ENCODE data around the gene TIPARP.

Gene TIPARP, protein sequence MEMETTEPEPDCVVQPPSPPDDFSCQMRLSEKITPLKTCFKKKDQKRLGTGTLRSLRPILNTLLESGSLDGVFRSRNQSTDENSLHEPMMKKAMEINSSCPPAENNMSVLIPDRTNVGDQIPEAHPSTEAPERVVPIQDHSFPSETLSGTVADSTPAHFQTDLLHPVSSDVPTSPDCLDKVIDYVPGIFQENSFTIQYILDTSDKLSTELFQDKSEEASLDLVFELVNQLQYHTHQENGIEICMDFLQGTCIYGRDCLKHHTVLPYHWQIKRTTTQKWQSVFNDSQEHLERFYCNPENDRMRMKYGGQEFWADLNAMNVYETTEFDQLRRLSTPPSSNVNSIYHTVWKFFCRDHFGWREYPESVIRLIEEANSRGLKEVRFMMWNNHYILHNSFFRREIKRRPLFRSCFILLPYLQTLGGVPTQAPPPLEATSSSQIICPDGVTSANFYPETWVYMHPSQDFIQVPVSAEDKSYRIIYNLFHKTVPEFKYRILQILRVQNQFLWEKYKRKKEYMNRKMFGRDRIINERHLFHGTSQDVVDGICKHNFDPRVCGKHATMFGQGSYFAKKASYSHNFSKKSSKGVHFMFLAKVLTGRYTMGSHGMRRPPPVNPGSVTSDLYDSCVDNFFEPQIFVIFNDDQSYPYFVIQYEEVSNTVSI

DNA sequence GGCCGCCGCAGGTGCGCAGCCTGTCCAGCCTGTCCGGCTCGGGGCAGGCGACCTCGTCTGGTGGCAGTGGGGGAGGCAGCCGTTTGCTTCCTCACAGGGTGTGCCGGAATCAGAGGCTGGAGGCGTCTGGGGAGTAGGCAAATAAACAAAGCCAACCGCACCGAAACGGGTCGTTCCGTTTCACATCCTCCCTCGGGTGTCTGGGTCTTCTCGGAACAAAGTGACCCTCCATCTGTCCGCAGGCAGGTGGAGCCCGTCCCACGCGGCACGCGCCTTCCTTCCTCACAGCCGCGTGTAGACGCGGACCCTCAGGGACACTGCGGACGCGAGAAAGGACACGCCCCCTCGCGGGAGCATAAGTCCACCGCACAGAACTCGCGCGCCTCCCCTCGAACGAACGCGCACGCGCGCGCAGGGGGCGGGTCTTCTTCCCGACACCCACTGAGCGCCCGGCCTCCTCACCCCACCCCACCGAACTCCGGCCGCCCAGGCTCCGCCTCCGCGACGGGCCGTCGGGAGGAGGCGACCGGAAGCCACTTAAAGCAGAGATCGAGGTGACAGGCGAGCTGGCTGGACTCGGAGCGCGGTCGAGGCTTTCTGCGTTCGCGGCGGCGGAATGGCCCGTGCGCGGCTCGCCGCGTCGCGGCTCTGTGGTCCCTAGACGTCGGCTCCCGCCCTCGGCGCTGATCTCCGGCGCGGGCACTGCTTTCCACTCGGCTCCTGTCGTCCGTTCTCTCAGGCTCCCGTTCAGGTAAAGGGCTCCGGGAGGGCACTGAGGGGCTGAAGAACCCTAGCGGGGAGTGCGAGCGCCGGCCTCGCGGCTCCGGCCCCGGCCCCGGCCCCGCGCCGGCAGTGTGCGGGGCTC is at the start of gene TIPARP:
Gene TIPARP, plus strand, starts transcription at position 545 of the 865 bp plus-strand sequence. CDS start 3,108 bp downstream, outside the sequence.
- in situ Hi-C loops (cut with HindIII; ENCODE audit: low sequenced_read_pairs) = no loop called here

DNA sequence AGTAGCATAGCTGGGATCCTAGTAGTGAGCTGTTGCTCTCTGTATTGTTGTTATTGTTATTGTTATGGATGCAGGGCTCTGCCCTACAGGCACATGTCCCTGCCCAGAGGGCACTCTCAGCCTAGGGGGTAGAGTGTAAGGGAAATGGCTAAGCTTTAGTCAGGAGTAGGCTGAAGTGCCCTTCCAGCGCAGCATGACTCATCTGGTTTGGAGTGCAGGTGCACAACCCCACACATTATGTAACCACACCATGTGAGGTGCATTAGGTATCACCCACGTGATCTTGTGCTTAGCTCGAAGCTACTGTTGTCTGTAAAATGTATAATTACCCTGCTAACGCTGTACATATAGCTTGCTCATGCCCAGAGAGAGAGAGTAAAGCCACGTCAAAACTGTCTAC is 48.3 kb upstream of the TIPARP start:
- in situ Hi-C loops (cut with HindIII; ENCODE audit: low sequenced_read_pairs) = no loop called here

DNA sequence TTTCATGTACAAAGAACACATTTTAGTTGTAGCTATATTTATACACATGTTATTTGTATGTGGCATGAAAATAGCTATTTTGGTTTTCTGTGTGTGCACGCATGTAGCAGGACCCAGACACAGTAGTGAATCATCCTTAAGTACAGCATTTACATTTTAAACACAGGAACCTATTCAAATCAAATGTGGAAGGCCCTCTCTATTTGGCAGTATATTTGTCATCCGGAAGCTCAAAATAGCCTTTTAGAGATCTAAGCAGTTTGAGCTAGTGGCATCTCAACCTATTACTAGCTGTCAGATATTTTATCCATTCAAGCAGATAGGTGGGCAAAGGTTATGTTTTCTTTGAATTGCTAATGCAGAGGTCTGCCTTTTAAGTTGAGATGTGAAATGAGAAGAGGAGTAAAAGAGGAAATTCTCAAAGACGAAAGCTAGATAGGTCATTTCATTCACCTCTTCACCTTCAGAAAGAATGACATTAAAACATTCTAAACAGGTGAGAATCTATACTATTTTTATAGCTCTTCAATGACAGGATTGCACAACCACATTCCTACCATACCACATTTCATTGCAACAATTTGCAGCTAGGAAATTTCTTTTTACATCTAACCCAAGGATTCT is 46.3 kb upstream of the TIPARP start:
- in situ Hi-C loops (cut with HindIII; ENCODE audit: low sequenced_read_pairs) = no loop called here

DNA sequence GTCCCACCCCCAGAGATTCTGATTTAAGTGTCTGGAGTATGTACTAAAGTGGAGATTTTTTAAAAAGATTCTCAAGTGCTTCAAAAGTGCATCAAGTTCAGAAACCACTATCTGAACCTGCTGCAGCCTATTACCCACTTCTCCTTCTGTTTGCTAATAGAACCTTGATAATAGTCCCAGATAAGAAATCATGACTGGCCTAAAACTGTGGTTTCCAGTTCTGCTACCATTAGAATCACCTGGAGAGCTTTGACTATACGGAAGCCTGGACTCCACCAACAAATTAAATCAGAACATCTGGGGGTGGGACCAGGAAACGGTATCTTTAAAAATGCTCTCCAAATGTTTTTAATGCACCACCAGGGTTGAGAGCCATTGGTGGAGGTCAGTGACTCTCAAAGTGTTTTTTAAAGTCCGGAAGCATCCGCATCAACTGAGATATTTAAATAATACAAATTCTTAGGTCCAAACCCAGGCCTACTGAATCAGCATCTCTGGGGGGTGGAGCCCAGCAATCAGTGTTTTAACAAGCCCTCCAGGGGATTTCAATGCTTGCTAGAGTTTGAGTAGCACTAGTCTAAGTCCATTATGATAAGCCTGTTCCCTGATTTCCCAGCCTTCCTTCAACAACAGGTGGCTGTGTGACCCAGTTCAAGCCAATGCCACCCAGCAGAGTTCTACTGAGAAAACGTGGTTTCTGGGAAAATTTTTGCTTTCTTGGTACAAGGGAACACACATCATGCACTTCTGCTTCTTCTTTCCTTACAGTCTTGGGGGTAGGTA is 45.4 kb upstream of the TIPARP start:
- in situ Hi-C loops (cut with HindIII; ENCODE audit: low sequenced_read_pairs) = no loop called here

DNA sequence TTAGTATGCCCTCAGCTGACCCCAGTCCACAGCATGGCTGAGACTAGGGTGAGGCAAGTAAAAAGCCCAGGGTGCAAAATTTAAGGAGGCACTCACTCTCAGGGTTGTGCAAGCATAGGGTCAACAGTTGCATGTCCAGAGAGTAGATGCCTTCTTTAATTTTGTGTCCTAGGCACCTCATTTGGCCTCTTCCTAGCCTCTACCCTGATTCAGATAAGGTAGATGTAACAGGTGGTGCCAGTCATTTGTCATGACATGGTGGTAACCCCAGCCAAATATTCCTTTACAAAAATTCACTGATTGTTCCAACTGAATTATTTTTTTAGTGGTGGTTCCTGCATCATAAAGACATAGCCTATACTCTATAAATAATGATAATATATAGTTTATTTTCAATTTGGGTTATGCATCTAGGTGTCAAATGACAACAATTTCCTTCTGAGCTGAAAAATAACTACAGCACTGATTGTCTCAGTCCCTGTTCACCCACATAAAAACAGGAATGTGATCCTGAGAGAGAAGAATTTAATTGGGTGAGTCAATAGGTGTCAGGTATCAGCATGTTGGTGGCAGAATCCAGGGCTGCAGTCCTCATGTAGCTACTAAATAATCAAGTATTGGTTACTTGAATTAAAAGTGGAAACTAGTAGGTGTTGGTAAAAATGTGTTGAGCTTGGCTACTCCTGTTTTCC is 44.2 kb upstream of the TIPARP start:
- in situ Hi-C loops (cut with HindIII; ENCODE audit: low sequenced_read_pairs) = no loop called here

DNA sequence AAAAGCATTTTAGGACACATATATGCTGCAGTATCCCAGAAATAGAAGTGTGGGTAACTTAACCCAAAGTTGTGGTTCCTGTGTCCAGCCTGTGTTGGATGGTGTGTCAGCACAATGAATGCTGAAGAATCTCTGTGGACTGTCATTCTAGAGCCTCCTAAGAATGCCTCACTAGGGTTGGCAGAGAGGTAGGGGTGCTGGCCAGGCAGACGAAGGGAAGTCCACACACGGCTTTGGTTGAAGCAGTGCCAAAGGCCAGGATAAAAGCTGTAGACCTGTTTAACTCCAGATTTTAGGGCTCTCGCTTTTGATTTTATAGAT is 43.7 kb upstream of the TIPARP start:
- in situ Hi-C loops (cut with HindIII; ENCODE audit: low sequenced_read_pairs) = no loop called here

DNA sequence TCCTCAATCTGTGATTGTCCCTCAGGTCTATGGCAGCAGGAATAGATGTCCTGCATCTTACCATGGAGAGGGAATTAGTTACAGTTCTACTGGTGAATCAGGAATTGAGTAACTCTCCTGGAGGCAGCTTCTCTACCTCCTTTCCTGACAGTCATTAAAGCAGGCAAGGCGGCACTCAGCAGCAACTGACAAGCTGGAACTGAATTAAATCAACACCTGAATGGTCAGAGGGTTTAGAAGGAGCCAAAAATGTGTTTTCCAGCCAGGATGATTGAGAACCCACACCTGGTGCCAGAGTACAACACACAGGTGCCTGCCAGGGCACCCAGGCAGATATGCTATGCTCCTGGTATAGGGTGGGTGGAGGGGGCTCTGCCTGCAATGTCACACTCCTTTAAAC is 43.1 kb upstream of the TIPARP start:
- in situ Hi-C loops (cut with HindIII; ENCODE audit: low sequenced_read_pairs) = no loop called here

DNA sequence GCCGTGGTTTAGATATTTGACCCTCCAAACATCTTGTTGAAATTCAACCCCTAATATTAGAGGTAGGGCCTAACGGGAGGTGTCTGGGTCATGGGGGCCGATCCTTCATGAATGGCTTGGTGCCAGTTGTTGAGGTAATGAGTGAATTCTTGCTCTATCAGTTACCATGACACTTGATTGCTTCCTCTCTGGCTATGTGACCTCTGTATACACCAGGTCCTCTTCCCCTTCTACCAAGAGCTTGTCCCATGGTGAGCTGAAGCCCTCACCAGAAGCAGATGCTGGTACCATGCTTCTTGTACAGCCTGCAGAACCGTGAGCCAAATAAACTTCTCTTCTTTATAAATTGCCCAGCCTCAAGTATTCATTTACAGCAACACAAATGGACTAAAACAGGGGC is 41.8 kb upstream of the TIPARP start:
- in situ Hi-C loops (cut with HindIII; ENCODE audit: low sequenced_read_pairs) = no loop called here

DNA sequence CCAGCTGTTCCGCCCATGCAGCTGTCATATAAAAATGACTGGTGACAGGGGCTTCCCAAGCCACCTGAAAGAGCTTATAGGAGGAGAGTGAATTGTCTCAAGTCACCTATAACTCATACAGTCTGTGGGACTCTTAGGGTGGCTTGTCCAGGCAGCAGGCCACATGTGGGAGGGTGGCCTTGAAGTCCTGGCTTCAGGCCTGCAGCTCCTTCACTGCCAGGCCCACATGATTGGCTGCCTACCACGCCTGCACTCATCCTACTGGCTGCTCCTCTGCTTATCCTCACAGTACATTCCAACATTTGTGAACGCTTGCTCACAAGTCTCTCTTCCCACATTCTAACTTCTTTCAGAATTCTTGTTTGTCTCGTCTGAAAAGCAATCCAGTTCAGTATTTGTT is 41.1 kb upstream of the TIPARP start:
- in situ Hi-C loops (cut with HindIII; ENCODE audit: low sequenced_read_pairs) = no loop called here

DNA sequence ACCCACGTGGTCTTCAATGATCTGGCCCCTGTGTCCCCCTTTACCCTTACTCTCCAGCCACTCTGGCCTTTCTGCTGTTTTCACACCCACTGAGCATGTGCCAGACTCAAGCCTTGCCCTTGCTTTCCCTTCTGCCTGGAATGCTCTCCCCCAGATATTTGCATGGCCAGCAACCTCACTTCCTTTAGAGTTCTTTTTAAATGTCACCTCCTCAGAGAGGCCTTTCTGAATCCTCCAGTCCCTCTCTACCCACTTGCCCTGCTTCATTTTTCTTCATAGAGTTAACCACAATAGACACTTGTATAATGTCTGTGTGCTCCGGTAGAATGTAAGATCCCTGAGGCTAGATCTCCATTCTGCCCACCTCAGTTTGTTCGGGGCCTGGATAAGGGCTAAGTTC is 39.4 kb upstream of the TIPARP start:
- in situ Hi-C loops (cut with HindIII; ENCODE audit: low sequenced_read_pairs) = no loop called here

DNA sequence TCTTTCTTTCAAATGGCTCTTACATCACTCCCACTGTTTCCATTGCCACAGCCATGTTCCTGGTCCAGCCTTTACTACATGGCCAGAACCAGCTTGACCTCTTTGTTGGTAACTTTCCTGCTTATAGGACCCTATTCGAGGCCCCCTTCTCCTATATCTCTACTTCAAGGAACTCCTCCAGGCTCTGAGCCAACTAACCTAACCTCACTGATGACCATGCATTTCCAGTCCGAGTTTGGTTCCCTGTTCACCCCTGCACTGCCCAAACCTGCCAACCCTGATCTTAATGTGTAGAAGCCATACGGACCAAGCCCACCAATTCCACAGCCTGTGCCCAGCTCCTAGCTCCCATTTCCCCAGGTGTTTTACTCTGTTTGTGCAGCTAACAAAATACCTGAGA is 38.4 kb upstream of the TIPARP start:
- in situ Hi-C loops (cut with HindIII; ENCODE audit: low sequenced_read_pairs) = no loop called here

DNA sequence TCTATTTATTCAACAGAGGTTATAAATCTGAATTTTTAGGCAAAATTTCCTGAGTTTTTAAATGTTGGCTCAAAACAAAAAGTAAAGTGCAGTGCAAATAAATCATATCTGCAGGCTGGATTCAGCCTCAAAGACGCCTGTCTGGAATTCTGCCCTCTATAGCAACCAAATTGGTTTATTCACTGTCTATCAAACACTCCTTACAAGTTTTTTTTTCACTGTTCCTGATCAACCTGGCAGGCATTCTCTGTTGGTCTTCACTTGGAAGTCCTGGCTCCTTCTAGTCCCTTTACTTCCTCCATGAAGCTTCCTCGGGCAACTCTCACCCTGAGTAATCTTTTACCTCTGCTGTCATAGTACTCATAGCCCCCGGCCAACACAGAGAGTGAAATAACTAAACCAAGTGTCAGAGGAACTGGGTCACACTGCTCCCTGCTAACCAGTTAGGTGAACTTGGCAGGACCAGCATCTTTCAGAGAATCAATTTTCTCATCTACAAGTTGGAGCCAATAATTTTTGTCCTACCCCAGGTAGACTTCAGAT is 36.8 kb upstream of the TIPARP start:
- in situ Hi-C loops (cut with HindIII; ENCODE audit: low sequenced_read_pairs) = no loop called here

DNA sequence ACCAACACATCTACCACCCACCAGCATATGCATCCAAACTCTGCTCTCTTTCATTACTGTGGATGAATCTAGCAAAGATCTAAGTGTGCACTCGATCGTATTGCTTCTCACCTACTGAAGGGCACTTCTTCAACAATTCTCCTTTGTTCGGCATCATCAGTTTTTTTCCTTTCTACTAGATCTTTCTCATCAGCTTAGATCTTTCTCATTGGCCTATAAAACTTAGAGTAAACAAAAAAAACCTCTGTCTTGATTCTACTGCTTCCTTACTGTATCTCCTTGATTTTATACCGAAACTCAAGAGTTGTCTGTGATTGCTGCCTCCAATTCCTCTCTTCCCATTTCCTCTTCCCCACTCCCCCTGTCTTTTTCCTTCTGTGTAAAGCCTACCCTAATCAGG is 36.1 kb upstream of the TIPARP start:
- in situ Hi-C loops (cut with HindIII; ENCODE audit: low sequenced_read_pairs) = no loop called here

DNA sequence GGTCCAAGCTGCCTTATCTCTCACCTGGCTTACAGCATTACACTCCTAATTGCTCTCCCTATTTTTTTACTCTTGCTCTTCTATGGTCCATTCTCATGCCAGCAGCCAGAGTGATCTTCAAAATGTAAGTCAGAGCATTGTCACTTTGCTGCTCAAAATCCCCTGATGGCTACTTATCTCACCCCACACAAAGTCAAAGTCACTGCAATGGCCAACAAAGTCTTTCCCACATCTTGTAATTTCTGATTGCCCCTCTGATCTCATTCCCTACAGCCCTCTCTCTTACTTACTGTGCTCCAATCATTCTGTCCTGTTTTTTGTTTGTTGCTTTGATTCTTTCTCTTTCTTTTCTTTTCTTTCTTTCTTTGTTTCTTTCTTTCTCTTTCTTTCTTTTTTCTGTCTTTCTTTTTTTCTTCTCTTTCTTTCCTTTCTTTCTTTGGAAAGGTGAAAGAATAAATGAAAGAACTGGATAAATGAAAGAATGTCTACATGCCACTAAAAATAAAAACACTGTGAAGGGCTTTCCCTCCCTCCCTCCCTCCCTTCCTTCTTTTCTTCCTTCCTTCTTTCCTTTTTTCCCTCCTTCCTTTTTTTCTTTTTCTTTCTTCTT is 34.9 kb upstream of the TIPARP start:
- in situ Hi-C loops (cut with HindIII; ENCODE audit: low sequenced_read_pairs) = no loop called here

DNA sequence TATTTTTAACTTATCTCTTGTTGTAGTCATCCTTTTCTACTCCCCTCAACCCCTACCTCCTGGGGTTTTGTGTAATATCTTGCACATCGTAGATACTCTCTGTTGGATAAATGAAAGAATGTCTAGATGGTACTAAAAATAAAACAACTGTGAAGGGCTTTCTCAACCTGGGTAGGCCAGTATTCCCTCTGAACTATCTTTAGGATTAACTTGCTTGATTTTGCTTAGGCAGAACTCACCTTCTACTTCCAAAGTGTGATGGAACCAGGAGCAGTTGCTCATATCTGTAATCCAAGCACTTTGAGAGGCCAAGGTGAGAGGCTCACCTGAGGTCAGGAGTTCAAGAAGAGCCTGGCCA is 32.8 kb upstream of the TIPARP start:
- in situ Hi-C loops (cut with HindIII; ENCODE audit: low sequenced_read_pairs) = no loop called here

DNA sequence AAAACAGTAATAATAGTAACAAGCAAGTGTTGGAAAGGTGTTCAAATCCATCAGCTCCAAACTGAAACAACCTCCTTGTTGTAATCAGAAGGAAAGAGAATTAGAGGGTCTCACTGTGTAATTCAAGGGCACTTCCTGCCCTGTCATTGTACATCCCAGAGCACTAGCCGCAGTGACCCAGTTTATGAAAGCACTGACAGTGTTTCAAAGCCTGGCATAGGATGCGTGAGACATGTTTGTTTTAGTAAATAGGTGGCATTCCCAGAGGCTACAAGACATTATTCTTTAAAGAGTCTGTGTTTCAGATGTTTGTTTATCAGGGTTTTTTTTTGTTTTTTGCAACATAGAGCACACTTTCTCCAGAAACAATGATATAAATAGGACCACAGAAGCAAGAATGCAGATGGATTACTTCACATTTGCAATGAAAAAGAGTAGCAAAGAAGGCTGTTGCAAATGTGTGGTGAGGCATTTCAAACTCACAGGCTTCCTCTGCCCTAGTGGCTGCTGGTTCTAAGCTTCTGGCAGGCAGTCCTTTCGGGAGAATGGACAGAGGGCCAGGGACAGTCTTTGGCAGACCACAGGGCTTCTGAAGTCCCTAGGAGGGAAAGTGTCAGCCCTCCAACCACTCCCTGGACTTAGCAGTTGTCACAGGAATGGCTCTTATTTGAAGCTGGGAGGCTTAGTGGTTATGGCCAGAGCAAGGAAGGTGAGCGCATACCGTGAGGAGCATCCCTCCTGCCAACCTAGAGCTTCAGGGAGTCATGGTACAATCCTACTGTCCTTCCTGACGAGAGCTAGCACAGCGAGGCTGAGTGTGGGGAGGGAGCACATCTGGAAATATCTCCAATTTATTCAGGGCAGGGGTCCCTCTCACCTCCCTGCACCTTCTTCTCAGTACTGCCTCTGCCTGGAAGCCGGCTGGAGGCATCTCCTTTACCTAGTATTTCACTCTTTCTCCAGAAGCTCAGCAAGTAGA is 31.4 kb upstream of the TIPARP start:
- in situ Hi-C loops (cut with HindIII; ENCODE audit: low sequenced_read_pairs) = no loop called here

DNA sequence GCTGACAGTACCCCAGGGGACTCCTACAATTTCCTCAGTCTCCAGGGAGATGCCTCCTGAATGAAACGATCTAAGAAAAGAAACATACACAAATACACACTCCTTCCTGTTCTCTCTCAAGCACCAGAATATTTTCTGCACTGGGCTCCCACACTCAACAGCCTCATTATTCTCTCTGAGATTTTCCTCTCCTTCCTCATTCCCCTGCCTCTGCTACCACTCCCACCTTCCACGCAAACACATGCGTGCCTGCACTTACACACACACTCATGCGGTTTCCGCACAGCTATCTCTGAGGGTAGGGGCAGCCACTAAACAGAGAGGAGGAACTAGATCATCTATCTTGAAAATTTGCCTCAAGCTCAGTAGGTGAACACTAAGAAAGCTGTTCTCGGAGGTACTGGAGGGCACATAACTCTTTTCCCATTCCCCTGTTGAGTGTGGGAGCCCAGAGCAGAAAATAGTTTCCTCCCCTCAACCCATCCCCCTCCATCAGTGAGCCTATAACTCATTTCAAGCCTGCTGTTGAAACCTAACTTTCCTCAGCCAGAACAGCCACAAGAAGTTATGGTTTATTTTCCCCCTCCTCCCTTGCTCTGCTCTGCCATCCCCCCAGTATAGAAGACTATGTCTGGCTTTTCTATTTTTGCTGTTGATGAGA is 30.5 kb upstream of the TIPARP start:
- in situ Hi-C loops (cut with HindIII; ENCODE audit: low sequenced_read_pairs) = no loop called here

DNA sequence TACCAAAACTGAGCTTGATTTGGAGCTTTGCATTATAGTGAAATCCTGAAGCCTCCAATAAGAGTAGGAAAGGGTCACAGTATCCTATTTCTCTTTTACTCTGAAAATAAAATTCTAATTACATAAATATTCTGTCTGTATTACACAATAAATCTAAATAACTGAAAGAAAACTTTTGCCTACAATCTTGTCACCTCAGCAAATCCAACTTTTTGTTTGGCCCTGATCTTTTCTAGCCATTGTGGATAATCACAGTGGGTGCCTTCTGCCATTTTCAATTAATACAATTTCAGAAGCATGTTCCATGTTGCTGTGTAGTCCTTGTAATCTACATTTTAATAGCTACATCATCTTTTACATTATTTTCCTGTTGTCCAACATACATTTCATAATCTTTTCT is 29.4 kb upstream of the TIPARP start:
- in situ Hi-C loops (cut with HindIII; ENCODE audit: low sequenced_read_pairs) = no loop called here
